ENCODE measurements around the gene MT1H.

The MT1H gene

DNA sequence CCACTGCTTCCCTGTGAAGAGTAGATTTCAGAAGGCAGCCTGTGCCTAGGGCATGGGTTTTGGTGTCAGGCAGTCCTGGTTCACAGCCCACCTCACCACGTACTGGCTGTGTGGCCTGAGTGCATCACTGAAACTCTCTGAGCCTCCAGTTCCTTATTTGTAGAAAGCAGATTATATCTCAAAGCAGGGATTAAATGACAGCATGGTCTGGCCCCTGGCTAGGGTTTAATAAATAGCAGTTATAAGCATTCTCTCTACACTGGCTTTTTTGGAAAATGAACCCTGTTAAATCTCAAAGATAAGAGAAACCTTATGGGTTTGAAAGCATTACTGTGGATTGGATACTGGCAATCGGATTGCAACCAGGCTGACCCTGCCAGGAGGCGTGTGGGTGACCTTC is 40.1 kb upstream of the MT1H start:
- Histone ChIP-seq H3K9me3 (ENCODE audit: control insufficient read depth, insufficient read depth, low read length) (no peaks in the 10 kb centered on the region), H3K4me3 (ENCODE audit: low read depth, low read length) (no peak overlapping the region), H3K4me1 (ENCODE audit: control insufficient read depth, insufficient read depth, low read length) (peaks cover 9% of the 10 kb centered on the region; the same call in 1 of the 2 replicates), H3K27ac (ENCODE audit: low read depth, low read length) (no peak overlapping the region), H3K27me3 (ENCODE audit: control insufficient read depth, insufficient read depth, low read length) (peaks cover 97% of the 10 kb centered on the region), H3K36me3 (ENCODE audit: control insufficient read depth, insufficient read depth, low read length) (no peaks in the 10 kb centered on the region), H3K9ac (ENCODE audit: low read depth, low read length) (no peak overlapping the region)

DNA sequence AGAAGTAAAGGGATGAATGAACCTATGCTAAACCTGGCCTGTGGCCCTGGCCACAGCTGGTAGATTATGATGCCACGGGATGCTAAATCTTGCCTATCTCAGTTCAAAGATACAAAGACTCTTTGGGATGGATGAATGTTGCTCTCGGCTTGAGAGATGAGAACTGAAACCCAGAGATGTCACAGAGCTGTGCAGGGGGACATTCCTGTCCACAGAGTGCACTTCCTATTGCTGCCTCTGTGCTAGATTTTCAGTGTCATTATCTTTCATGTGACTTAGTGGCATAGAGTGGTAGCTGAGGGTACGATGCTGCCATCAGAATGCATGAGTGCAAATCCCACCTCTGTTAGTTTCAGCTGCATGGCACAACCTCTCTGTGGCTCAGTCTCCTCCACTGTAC is 39.5 kb upstream of the MT1H start:
- H3K4me3 ChIP-seq (ENCODE audit: low read depth, low read length): no peak overlapping the region
- peaks cover 12% of the 10 kb centered on the region; the same call in 1 of the 2 replicates for H3K4me1 ChIP-seq (ENCODE audit: control insufficient read depth, insufficient read depth, low read length)
- no peak overlapping the region for H3K27ac ChIP-seq (ENCODE audit: low read depth, low read length)
- H3K9ac ChIP-seq (ENCODE audit: low read depth, low read length): no peak overlapping the region
- no peaks in the 10 kb centered on the region for H3K36me3 ChIP-seq (ENCODE audit: control insufficient read depth, insufficient read depth, low read length)
- H3K27me3 ChIP-seq (ENCODE audit: control insufficient read depth, insufficient read depth, low read length): peaks cover 97% of the 10 kb centered on the region
- H3K9me3 ChIP-seq (ENCODE audit: control insufficient read depth, insufficient read depth, low read length): no peaks in the 10 kb centered on the region

DNA sequence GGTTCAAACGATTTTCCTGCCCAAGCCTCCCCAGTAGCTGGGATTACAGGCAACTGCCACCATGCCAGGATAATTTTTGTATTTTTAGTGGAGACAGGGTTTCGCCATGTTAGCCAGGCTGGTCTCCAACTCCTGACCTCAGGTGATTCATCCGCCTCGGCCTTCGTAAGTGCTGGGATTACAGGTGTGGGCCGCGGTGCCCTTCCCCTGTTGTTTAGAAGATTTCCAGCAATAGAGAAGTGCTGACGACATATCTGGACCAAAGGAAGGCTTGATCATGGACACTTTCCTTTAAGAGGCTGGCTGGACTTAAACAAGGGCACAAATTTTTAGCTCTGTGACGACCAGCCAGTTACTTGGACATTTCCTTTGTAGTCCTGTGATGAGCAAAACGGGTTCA is 38.4 kb upstream of the MT1H start:
- peaks cover 97% of the 10 kb centered on the region for H3K27me3 ChIP-seq (ENCODE audit: control insufficient read depth, insufficient read depth, low read length)
- H3K36me3 ChIP-seq (ENCODE audit: control insufficient read depth, insufficient read depth, low read length): no peaks in the 10 kb centered on the region
- no peak overlapping the region for H3K27ac ChIP-seq (ENCODE audit: low read depth, low read length)
- peaks cover 6% of the 10 kb centered on the region; the same call in 1 of the 2 replicates for H3K4me1 ChIP-seq (ENCODE audit: control insufficient read depth, insufficient read depth, low read length)
- H3K4me3 ChIP-seq (ENCODE audit: low read depth, low read length): no peak overlapping the region
- H3K9me3 ChIP-seq (ENCODE audit: control insufficient read depth, insufficient read depth, low read length): no peaks in the 10 kb centered on the region
- no peak overlapping the region for H3K9ac ChIP-seq (ENCODE audit: low read depth, low read length)

DNA sequence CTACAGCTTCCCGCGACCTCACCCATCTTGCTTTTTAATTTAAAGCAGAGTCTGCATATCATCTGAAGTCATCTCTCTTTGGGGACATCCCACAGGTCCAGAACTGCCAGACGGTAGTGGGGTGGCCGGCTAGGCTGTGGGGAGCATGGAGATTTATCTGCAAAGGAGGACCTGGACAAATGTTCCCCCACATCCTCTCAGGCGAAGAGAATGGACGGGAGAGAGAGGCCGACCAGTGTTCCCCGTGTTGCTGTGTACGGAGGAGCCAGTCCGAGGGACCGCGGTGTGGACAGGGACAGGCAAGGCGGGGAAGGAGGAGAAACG is 37.8 kb upstream of the MT1H start:
- no peaks in the 10 kb centered on the region for H3K9me3 ChIP-seq (ENCODE audit: control insufficient read depth, insufficient read depth, low read length)
- no peaks in the 10 kb centered on the region for H3K36me3 ChIP-seq (ENCODE audit: control insufficient read depth, insufficient read depth, low read length)
- H3K27me3 ChIP-seq (ENCODE audit: control insufficient read depth, insufficient read depth, low read length): peaks cover 97% of the 10 kb centered on the region
- no peak overlapping the region for H3K27ac ChIP-seq (ENCODE audit: low read depth, low read length)
- no peak overlapping the region for H3K9ac ChIP-seq (ENCODE audit: low read depth, low read length)
- H3K4me3 ChIP-seq (ENCODE audit: low read depth, low read length): peak overlapping the region; percentile 31; the same call in 1 of the 2 replicates
- H3K4me1 ChIP-seq (ENCODE audit: control insufficient read depth, insufficient read depth, low read length): 0 out of 2 replicates have a peak, but pooled peaks cover 5% of the 10 kb centered on the region

DNA sequence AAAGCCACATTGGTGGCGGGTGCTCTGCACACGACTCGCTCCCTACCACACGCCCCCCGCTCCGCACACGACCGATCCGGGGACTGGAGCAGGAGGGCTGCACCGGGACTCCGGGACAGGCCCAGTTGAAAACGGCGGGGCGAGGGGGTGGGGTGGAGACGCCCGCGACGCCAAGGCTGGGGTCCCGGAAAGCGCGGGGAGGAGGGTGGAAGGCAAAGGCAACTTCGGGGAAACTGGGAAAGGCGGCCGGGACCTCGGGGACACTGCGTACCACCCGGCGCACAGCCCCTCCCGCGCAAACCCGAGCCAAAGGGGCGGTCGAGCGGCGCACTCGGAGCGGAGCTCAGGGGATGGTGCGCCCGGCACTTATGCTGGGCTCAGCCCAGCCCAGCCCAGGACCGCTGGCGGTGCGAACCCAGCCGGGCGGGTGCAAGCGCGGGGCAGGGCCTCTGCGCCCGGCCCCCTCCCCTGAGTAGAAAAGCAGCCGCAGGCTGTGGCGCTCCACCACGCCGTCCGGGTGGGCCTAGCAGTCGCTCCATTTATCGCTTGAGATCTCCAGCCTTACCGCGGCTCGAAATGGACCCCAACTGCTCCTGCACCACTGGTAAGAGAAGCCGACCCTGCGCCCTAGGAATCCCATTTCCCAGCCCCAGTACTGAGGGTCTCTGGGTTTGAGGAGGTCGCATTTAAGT is 37.3 kb upstream of the MT1H start, which contains the start of gene MT1M:
Gene MT1M (plus strand): TSS at position 504 of the 692 bp plus-strand sequence. CDS start 73 bp downstream, at position 577.
- H3K36me3 ChIP-seq (ENCODE audit: control insufficient read depth, insufficient read depth, low read length): no peaks in the 10 kb centered on the region
- H3K27me3 ChIP-seq (ENCODE audit: control insufficient read depth, insufficient read depth, low read length): peaks cover 97% of the 10 kb centered on the region
- no peak within 1 kb of the TSS for H3K27ac ChIP-seq (ENCODE audit: low read depth, low read length)
- peak within 1 kb of the TSS; percentile 31; the same call in 1 of the 2 replicates for H3K4me3 ChIP-seq (ENCODE audit: low read depth, low read length)
- 0 out of 2 replicates have a peak, but pooled peaks cover 3% of the 10 kb centered on the region for H3K4me1 ChIP-seq (ENCODE audit: control insufficient read depth, insufficient read depth, low read length)
- H3K9me3 ChIP-seq (ENCODE audit: control insufficient read depth, insufficient read depth, low read length): no peaks in the 10 kb centered on the region
- no peak within 1 kb of the TSS for H3K9ac ChIP-seq (ENCODE audit: low read depth, low read length)

DNA sequence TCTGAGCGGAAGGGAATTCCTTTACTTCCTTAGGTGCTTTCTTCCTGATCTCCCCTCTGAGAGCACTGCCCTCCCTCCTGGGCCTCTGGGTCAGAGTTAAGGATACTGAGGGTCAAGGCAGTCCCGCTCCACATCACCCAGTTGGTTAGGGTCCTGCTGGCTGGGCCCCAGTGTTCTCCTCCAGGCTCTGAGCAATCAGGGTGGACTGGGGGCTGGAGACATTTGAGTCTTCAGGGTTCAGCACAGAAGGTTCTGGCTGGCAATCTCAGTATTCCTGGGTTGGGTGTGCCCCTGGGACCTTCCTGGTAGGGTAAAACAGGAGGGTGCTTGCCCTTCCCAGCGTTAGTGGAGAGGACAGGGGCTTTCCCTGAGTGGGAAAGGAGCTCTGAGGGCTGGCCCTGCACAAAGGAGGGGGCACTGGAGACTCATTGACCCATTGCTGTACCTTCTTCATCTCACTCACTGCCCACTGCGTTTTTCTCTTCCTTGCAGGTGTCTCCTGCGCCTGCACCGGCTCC is 36.7 kb upstream of the MT1H start:
- Histone ChIP-seq H3K27me3 (ENCODE audit: control insufficient read depth, insufficient read depth, low read length) (peaks cover 99% of the 10 kb centered on the region), H3K27ac (ENCODE audit: low read depth, low read length) (no peak overlapping the region), H3K4me3 (ENCODE audit: low read depth, low read length) (peak overlapping the region; percentile 31; the same call in 1 of the 2 replicates), H3K9ac (ENCODE audit: low read depth, low read length) (no peak overlapping the region), H3K36me3 (ENCODE audit: control insufficient read depth, insufficient read depth, low read length) (no peaks in the 10 kb centered on the region), H3K4me1 (ENCODE audit: control insufficient read depth, insufficient read depth, low read length) (0 out of 2 replicates have a peak, but pooled peaks cover 4% of the 10 kb centered on the region), H3K9me3 (ENCODE audit: control insufficient read depth, insufficient read depth, low read length) (no peaks in the 10 kb centered on the region)

DNA sequence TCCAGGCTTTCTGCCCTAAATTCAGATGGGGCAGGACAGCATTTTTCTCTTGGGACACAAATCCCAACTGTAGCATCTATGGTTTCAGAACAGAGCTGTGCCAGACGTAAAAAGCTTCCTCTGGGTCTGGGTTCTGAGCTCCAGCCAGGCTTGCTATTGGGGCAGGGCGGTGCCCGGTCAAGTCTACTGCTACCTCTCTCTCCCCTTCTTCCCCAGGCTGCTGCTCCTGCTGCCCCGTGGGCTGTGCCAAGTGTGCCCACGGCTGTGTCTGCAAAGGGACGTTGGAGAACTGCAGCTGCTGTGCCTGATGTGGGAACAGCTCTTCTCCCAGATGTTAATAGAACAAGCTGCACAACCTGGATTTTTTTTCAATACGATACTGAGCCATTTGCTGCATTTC is 36.1 kb upstream of the MT1H start:
- Histone ChIP-seq H3K4me1 (ENCODE audit: control insufficient read depth, insufficient read depth, low read length) (0 out of 2 replicates have a peak, but pooled peaks cover 7% of the 10 kb centered on the region), H3K27me3 (ENCODE audit: control insufficient read depth, insufficient read depth, low read length) (peaks cover 100% of the 10 kb centered on the region), H3K36me3 (ENCODE audit: control insufficient read depth, insufficient read depth, low read length) (no peaks in the 10 kb centered on the region), H3K27ac (ENCODE audit: low read depth, low read length) (no peak overlapping the region), H3K4me3 (ENCODE audit: low read depth, low read length) (no peak overlapping the region), H3K9ac (ENCODE audit: low read depth, low read length) (no peak overlapping the region), H3K9me3 (ENCODE audit: control insufficient read depth, insufficient read depth, low read length) (no peaks in the 10 kb centered on the region)

DNA sequence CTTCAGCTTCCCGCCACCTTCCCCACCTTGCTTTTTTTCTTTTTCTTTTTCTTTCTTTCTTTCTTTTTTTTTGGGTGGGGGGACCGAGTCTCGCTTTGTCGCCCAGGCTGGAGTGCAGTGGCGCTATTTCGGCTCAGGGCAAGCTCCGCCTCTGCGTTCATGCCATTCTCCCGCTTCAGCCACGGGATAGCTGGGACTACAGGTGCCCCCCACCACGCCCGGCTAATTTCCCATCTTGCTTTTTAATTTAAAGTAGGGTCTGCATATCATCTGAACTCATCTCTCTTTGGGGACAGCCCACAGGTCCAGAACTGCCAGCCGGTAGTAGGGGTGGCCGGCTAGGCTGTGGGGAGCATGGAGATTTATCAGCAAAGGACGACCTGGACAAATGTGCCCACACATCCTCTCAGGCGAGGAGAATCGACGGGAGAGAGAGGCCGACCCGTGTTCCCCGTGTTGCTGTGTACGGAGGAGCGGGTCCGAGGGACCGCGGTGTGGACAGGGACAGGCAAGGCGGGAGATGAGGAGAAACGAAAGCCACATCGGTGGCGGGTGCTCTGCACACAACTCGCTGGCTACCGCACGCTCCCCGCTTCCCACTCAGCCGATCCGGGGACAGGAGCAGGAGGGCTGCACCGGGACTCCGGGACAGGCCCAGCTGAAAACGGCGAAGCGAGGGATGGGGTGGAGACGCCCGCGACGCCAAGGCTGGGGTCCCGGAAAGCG is 34.7 kb upstream of the MT1H start:
- Histone ChIP-seq H3K27ac (ENCODE audit: low read depth, low read length) (no peak overlapping the region), H3K27me3 (ENCODE audit: control insufficient read depth, insufficient read depth, low read length) (peaks cover 100% of the 10 kb centered on the region), H3K9ac (ENCODE audit: low read depth, low read length) (no peak overlapping the region), H3K4me1 (ENCODE audit: control insufficient read depth, insufficient read depth, low read length) (0 out of 2 replicates have a peak, but pooled peaks cover 7% of the 10 kb centered on the region), H3K4me3 (ENCODE audit: low read depth, low read length) (peak overlapping the region; percentile 0; the same call in 1 of the 2 replicates), H3K36me3 (ENCODE audit: control insufficient read depth, insufficient read depth, low read length) (no peaks in the 10 kb centered on the region), H3K9me3 (ENCODE audit: control insufficient read depth, insufficient read depth, low read length) (no peaks in the 10 kb centered on the region)

DNA sequence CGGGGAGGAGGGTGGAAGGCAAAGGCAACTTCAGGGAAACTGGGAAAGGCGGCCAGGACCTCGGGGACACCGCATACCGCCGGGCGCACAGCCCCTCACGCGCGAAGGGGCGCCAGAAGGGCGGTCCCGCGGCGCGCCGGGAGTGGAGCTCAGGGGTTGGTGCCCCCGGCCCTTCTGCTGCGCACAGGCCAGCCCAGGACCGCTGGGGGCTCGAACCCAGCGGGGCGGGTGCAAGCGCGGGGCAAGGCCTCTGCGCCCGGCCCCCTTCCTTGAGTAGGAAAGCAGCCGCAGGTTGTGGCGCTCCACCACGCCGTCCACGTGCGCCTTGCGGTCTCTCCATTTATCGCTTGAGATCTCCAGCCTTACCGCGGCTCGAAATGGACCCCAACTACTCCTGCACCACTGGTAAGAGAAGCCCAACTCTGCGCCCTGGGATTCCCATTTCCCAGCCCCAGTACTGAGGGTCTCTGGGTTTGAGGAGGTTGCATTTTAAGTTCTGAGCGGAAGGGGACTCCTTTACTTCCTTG is 34.1 kb upstream of the MT1H start:
- no peak overlapping the region for H3K9ac ChIP-seq (ENCODE audit: low read depth, low read length)
- no peaks in the 10 kb centered on the region for H3K36me3 ChIP-seq (ENCODE audit: control insufficient read depth, insufficient read depth, low read length)
- no peaks in the 10 kb centered on the region for H3K9me3 ChIP-seq (ENCODE audit: control insufficient read depth, insufficient read depth, low read length)
- H3K4me3 ChIP-seq (ENCODE audit: low read depth, low read length): peak overlapping the region; percentile 0; the same call in 1 of the 2 replicates
- no peak overlapping the region for H3K27ac ChIP-seq (ENCODE audit: low read depth, low read length)
- H3K4me1 ChIP-seq (ENCODE audit: control insufficient read depth, insufficient read depth, low read length): 0 out of 2 replicates have a peak, but pooled peaks cover 7% of the 10 kb centered on the region
- peaks cover 100% of the 10 kb centered on the region for H3K27me3 ChIP-seq (ENCODE audit: control insufficient read depth, insufficient read depth, low read length)

DNA sequence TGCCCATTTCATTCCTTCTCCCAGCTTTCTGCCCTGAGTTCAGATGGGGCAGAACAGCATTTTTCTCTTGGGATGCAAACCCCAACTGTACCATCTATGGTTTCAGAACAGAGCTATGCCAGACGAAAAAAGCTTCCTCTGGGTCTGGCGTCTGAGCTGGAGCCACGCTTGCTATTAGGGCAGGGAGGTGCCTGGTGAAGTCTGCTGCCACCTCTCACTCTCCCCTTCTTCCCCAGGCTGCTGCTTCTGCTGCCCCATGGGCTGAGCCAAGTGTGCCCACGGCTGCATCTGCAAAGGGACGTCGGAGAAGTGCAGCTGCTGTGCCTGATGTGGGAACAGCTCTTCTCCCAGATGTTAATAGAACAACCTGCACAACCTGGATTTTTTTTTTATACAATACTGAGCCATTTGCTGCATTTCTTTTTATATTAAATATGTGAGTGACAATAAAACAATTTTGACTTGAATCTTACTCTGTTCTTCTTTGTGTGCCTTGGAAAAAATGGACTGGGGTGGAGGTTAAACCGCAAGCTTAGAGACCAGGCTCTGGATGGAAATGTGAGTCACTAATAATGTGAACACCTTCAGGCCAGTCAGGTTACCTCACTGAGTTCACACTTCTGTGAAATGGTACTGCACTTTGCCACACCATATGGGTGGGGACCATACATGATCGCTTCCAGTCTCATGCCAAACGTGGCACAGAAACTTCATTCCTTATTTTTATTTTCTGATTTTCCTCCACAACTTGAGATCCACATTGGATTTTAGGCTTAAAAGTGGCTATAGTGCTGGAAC is 32.8 kb upstream of the MT1H start:
- Histone ChIP-seq H3K27ac (ENCODE audit: low read depth, low read length) (no peak overlapping the region), H3K4me1 (ENCODE audit: control insufficient read depth, insufficient read depth, low read length) (0 out of 2 replicates have a peak, but pooled peaks cover 7% of the 10 kb centered on the region), H3K9me3 (ENCODE audit: control insufficient read depth, insufficient read depth, low read length) (no peaks in the 10 kb centered on the region), H3K4me3 (ENCODE audit: low read depth, low read length) (no peak overlapping the region), H3K27me3 (ENCODE audit: control insufficient read depth, insufficient read depth, low read length) (peaks cover 100% of the 10 kb centered on the region), H3K9ac (ENCODE audit: low read depth, low read length) (no peak overlapping the region), H3K36me3 (ENCODE audit: control insufficient read depth, insufficient read depth, low read length) (no peaks in the 10 kb centered on the region)
